GM18526 (cell line): Measurements from ENCODE around the gene SORCS2.

Experiments used
- POLR2A ChIP-seq: IDR thresholded peaks from 3 replicates; pipeline ENCODE4 v1.6.1; 2011; ENCODE audit not compliant: insufficient read length; ENCODE audit errors: extremely low read depth

Gene SORCS2

DNA sequence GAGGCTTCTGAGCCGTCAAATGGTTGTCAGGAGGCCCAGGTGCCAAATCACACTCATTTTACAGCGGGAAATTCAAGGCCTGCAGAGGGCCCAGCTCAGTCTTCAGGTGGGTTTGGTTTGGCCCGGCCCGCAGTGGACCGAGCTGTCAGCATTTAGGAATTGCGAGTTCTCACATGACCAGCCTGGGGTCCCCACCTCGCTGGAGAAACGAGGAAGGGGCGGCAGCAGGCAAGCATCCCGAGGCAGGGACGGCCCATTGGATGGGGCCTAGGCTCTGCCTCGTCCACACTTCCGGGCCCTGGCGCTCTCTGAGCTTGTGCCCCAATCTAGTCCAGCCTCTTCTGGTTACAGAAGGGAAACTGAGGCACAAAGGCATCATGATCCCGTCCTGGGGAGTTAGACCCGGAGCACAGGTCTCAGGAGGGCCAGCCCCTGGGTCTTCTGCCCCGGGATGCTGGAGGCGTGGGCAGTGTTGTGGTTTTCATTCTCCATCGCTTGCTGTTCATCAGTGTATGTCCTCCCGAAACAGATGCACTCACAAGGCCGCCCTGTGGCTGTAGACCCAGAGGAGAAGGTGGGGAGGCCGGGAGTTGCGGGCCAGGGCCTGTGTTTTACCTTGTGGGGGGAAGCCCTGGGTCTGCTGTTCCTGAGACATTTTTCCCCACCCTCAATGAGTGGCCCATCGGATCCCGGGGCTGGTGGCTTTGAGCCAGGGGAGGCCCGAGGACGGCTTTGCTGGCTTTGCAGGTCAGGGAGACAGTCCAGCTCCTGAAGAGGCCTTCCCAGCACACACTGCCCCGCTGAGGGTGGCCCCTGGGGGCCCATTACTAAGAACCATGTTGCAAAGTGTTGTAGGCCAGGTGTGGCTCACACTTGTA lies 233.5 kb downstream of the SORCS2 start:
- no peak for TF ChIP-seq POLR2A

DNA sequence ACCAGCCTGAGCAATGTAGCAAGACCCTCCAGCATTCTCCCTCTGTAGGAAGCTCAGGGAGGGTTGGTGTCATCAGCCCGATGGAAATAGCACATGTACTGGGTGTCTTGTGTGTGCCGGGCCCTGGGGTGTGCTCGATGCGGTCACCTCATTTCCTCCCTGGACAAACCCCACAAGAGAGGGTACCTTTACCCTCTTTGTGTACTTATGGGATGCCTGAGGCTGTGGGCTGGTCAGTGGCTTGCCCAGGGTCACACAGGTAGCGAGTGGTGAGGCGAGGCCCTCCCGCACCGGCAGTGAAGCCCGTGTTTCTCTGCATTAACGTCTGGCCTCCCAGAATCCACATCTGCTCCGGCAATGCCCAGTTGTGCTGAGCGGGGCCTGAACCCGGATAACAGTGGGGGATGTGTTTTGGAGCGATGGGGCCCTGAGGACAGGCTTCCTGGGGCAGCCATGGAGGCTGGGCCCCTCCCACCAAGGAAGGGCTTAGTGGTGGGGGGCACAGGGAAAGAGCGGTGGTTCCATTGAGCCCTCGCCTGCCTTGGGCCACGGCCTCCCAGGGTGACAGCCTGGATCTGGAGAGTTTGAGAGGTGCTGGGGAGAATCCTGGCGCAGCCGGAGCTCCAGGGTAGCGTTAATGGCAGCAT lies 234.3 kb downstream of the SORCS2 start:
- no peak for TF ChIP-seq POLR2A

GRCh38 chr4:7427361-7427760 lies 235.0 kb downstream of the SORCS2 start:
- no peak for TF ChIP-seq POLR2A

- TF ChIP-seq POLR2A = no peak
Measured at GRCh38 chr4:7427831-7428260, 235.5 kb downstream of the SORCS2 start.

DNA sequence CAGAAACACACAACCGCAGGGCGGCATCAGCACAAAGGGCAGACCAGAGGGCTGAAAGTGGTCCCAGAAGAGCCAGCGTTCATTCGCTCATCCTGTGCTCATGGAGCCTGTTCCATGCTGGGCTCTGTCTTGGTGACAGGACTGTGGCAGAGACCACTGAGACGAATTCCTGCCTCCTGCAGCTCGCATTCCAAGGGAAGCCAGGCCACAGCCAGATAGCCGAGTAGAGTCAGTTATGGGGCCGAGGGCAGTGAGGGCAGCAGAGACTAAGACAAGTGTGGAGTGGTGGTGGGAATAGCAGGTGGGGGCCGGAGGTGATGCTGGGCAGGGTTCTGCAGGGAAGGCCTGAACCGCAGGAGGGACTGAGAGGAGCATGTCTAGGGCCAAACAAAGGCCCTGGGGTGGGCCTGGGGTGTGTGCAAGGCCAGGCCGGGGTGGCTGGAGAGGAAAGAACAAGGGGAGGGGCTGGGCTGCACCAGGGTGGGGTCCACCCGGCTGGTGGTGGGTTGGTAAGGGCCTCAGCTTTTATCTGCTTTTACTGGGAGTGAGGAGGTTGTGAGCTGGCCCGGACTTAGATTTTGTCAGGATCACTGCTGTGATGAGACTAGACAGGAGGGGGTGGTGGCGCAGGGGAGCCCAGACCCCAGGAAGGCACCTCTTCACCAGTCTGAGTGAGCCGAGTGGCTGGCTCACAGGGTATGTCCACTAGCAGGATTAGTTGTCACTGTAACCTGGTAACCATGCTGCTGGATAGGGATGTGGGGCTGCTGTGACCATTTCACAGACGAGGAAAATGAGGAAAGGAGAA lies 236.1 kb downstream of the SORCS2 start:
- TF ChIP-seq POLR2A = no peak

DNA sequence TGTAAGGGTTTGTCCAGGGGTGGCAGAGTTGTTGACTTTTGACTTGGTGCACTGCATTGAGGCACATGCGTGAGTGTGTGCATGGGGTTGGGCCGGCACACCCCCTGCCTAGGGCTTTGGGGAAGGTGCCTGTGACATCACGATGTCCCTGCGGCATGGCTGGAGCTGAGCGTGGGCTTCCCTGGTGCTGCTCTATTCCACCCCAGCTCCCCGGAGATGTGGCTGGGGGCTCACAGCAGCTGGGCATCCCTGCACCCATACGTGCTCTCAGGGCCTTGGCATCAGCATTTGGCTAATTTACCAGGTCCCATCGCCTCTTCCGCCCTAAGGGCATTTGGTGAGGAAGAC lies 236.7 kb downstream of the SORCS2 start:
- TF ChIP-seq POLR2A = no peak

GRCh38 chr4:7429601-7430078 lies 237.3 kb downstream of the SORCS2 start:
- no peak for TF ChIP-seq POLR2A

DNA sequence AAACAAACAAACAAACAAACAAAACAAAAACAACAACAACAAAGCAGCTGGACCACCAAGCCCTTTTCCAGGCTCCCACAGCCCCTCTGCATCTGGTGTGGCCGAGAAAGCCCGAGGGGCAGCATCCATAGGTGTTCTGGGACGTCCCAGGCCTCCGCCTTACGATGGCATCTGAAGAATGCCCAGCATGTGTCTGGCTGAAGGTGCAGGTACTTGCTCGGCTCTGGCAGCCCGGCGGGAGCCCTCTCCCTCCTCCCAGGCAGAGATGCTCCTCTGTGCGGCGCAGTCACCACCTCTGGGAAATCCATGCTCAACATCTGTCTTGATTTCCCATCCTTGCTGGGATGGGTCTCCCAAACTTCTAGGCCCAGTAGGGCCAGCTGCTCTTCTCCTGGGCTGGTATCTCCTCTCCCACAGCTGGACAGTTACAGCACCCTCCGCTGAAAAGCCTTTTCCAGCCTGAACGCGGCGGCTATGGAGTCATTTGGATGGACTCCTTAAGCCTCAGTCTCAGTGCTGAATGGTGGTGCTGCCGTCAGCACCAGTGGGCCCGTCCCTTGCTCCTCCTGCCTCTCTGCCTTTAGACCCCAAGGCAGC lies 238.1 kb downstream of the SORCS2 start:
- no peak for TF ChIP-seq POLR2A

GRCh38 chr4:7430965-7431695 lies 238.8 kb downstream of the SORCS2 start:
- TF ChIP-seq POLR2A = no peak

GRCh38 chr4:7431696-7432530 lies 239.6 kb downstream of the SORCS2 start:
- no peak for TF ChIP-seq POLR2A

DNA sequence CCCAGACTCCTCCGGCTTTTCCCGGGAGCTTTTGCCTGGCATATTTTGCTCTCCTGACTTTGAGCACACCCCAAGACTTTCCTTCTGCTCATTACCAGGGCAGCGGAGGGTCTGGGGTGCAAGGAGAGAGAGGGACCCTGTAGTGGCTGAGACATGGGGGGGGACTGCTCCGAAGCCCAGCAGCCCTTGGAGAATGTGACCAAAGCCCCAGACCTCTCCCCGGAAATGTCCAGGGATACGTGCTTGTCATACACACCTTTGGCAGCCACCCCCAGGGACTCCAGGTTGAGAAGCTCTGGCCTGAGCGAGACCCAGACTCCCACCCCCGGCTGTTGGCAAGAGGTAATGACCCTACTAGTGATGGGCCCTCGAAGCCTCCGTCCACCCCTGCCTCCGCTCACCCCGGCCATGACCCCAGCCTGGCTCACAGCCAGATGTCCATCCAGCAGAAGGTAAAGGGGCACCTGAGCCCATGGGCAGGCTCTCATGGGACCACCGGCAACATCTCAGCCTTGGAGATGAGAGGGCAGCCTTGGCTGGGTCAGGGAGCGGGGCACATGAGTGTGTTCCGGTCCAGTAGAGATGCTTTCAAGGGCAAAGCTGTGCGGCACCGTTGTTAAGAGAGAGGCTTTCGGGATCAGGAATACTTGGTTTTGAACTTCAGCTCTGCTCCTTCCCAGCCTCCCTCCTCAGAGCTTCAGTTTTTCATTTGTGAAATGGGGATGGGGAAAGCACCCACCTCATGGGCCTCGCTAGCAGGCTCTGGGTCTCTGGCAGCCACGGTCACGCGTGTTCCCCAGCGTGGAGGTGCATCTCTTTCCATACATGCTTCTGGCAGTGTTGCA lies 240.4 kb downstream of the SORCS2 start:
- TF ChIP-seq POLR2A = no peak

- no peak for TF ChIP-seq POLR2A
Measured at GRCh38 chr4:7433376-7434140, 241.2 kb downstream of the SORCS2 start.
